Neural crest cell (in vitro differentiated cells): ENCODE results near the gene FAM43A. TPM values are rescaled to one million over a fixed set of nuclear protein-coding genes. Genes with fewer than 3 reads are reported as not detected.

Experiments
- DNase-seq: peaks from one replicate; pipeline ENCODE4 v3.0.0; 2021; ENCODE audit warnings: low read depth, mixed read lengths, low spot score
- H3K27ac Mint-ChIP-seq: one replicate; pipeline ENCODE4 v1.8.0; 2021; ENCODE audit warnings: mild to moderate bottlenecking, mixed read lengths; ENCODE audit not compliant: unreplicated experiment
- H3K27me3 Mint-ChIP-seq: 2 replicates; pipeline ENCODE4 v1.8.0; 2021; ENCODE audit warnings: low read depth, mild to moderate bottlenecking, mixed read lengths
- H3K36me3 Mint-ChIP-seq: 2 replicates; pipeline ENCODE4 v1.8.0; 2021; ENCODE audit warnings: low read depth, mild to moderate bottlenecking, mixed read lengths
- H3K4me1 Mint-ChIP-seq: 2 replicates; pipeline ENCODE4 v1.8.0; 2021; ENCODE audit warnings: mixed read lengths
- H3K4me3 Mint-ChIP-seq: one replicate; pipeline ENCODE4 v1.8.0; 2021; ENCODE audit warnings: mild to moderate bottlenecking, mixed read lengths
- H3K9me3 Mint-ChIP-seq: 2 replicates; pipeline ENCODE4 v1.8.0; 2021; ENCODE audit warnings: mixed read lengths
- total RNA-seq: library from RNA; stranded (reverse); gene quantifications from 2 replicates; pipeline ENCODE4 v1.2.1, GENCODE V29; 2021
- TF ChIP-seq, protein P1 (sequence below): fragments of 200-600 bp; sonication (generic); conservative IDR thresholded peaks from 2 replicates; pipeline ENCODE4 v1.5.0; 2021; ENCODE audit warnings: antibody characterized with exemption, mild to moderate bottlenecking

FAM43A gene
- total RNA-seq, 1 donor from 2014 or later = 1.4 TPM

DNA sequence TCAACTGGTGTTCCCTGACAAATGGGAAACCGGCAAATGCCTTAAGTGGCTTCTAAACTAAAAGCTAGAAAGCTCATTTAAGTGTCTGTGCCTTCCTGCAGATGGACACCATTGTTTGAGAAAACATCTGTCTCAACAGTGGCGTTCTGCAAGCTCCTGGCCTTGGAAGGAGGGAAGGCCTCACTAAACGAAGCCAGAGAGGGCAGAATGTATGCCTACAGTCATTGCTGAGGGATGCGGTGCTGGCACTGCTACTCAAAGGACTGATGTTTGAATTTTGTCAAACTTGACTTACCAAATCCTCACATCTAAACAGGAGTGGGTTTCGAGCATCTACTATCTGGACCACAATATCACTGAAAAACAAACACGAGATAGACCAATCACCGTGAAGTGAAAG lies 25.9 kb upstream of the FAM43A start:
- DNase-seq = no peak
- H3K9me3 Mint-ChIP-seq = no peaks in the 10 kb centered on the region
- H3K36me3 Mint-ChIP-seq = peaks cover 4% of the 10 kb centered on the region
- no peaks in the 10 kb centered on the region for H3K27me3 Mint-ChIP-seq
- H3K4me3 Mint-ChIP-seq = no peak overlapping the region
- H3K27ac Mint-ChIP-seq = peak overlapping the region; percentile 35
- TF ChIP-seq, protein P1, sequence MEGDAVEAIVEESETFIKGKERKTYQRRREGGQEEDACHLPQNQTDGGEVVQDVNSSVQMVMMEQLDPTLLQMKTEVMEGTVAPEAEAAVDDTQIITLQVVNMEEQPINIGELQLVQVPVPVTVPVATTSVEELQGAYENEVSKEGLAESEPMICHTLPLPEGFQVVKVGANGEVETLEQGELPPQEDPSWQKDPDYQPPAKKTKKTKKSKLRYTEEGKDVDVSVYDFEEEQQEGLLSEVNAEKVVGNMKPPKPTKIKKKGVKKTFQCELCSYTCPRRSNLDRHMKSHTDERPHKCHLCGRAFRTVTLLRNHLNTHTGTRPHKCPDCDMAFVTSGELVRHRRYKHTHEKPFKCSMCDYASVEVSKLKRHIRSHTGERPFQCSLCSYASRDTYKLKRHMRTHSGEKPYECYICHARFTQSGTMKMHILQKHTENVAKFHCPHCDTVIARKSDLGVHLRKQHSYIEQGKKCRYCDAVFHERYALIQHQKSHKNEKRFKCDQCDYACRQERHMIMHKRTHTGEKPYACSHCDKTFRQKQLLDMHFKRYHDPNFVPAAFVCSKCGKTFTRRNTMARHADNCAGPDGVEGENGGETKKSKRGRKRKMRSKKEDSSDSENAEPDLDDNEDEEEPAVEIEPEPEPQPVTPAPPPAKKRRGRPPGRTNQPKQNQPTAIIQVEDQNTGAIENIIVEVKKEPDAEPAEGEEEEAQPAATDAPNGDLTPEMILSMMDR = no peak
- no peaks in the 10 kb centered on the region for H3K4me1 Mint-ChIP-seq

DNA sequence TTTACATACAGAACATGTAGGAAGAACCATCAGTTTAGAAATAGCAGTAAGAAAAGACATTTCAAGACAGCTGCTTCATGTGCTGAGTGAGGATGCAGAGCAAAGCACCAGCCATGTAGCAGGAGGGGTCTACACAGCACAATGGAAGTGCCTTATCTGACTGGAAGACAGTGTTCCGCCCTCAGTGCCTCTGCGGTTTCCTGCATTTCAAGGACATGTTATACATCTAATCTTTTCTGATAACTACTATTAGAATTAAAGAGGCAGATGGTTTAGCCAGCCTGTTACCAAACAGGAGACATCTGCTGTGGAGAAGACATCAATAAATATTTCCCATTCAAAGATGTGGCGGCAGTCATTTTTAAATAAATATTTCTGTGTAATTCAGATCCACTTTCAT lies 24.3 kb upstream of the FAM43A start:
- H3K4me1 Mint-ChIP-seq = no peaks in the 10 kb centered on the region
- no peak overlapping the region for H3K4me3 Mint-ChIP-seq
- H3K27ac Mint-ChIP-seq = no peak overlapping the region
- TF ChIP-seq, protein P1 = no peak
- no peaks in the 10 kb centered on the region for H3K27me3 Mint-ChIP-seq
- DNase-seq = no peak
- no peaks in the 10 kb centered on the region for H3K9me3 Mint-ChIP-seq
- no peaks in the 10 kb centered on the region for H3K36me3 Mint-ChIP-seq

DNA sequence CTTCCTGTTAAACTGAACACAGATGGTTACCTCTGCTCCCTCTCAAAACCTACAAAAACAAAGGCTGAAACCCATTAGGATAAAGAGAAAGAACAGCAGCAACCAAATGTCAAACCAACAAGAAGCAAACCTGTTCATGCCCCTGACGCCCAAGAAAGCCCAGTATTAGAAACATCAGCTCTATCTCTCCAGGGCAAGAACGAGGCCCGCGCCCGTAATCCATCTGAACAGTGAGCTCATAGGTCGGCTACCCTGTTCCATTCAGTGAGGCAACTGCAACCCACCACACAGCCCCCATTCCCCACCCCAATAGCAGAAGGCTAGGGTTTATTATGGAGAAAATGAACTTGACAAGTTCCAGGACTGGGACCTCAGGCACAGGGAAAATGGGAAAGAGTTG lies 23.7 kb upstream of the FAM43A start:
- Mint-ChIP-seq H3K27ac (no peak overlapping the region), H3K4me1 (no peaks in the 10 kb centered on the region), H3K27me3 (no peaks in the 10 kb centered on the region), H3K36me3 (no peaks in the 10 kb centered on the region), H3K4me3 (no peak overlapping the region), H3K9me3 (no peaks in the 10 kb centered on the region)
- no peak for DNase-seq
- TF ChIP-seq, protein P1 = no peak

DNA sequence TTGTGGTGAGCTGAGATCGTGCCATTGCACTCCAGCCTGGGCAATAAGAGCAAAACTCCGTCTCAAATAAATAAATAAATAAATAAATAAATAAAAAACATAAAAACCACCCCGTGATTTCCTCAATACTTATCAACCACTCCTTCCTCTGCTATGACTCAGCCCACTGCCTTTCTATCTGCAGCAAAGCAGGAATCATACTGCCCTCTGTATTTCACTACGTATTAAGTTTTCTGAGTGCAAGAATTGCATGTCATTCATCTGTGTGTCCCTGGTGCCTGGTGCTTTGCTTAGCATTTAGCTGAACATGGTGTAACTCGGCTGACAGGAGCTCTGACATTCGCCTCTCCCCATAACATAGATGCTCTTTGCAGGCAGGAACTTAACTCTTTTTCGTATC lies 20.8 kb upstream of the FAM43A start:
- no peaks in the 10 kb centered on the region for H3K27me3 Mint-ChIP-seq
- H3K9me3 Mint-ChIP-seq = no peaks in the 10 kb centered on the region
- H3K4me3 Mint-ChIP-seq = no peak overlapping the region
- H3K4me1 Mint-ChIP-seq = no peaks in the 10 kb centered on the region
- no peak overlapping the region for H3K27ac Mint-ChIP-seq
- TF ChIP-seq, protein P1 = no peak
- DNase-seq = no peak
- H3K36me3 Mint-ChIP-seq = no peaks in the 10 kb centered on the region

DNA sequence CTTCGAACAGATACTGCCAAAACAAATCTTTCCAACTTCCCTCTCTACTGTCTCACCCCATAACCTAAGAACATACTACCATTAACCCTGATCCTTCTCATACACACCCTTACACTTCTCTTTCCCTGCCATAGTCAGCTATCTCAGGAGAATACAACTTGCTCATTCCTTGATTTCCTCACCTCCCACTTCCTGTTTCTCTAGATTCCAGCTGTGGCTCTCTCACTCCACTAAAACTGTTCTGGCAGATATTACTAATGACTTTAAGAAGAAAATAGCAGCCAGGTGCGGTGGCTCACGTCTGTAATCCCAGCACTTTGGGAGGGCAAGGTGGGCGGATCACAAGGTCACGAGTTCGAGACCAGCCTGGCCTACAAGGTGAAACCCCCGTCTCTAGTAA lies 18.3 kb upstream of the FAM43A start:
- no peak for DNase-seq
- H3K4me3 Mint-ChIP-seq = no peak overlapping the region
- H3K27me3 Mint-ChIP-seq = peaks cover under 1% of the 10 kb centered on the region
- H3K36me3 Mint-ChIP-seq = no peaks in the 10 kb centered on the region
- H3K4me1 Mint-ChIP-seq = peaks cover 9% of the 10 kb centered on the region
- no peaks in the 10 kb centered on the region for H3K9me3 Mint-ChIP-seq
- no peak overlapping the region for H3K27ac Mint-ChIP-seq
- TF ChIP-seq, protein P1 = no peak

DNA sequence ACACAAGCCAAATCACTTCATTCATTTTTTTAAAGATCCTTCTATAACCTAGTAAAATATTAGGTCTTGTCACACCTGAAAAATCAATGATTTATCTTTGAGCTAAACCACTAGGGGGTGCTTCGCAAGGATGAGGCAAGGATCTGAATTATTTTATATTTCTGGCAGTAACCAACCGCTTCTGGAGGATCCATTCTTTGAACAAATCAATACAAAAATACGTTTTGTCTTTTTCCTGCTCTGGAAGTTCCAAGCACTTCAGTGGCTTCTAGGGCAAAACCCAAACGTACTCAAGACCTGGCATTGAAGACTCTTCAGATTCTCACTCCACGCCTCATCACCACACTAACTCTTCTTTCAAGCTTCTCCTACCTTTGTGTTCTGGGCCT lies 14.2 kb upstream of the FAM43A start:
- H3K27ac Mint-ChIP-seq = peak overlapping the region; percentile 99
- H3K36me3 Mint-ChIP-seq = no peaks in the 10 kb centered on the region
- peaks cover 32% of the 10 kb centered on the region for H3K27me3 Mint-ChIP-seq
- no peaks in the 10 kb centered on the region for H3K9me3 Mint-ChIP-seq
- TF ChIP-seq, protein P1 = peak; percentile 85
- H3K4me1 Mint-ChIP-seq = peaks cover 13% of the 10 kb centered on the region
- no peak for DNase-seq
- peak overlapping the region; percentile 94 for H3K4me3 Mint-ChIP-seq
